Breast epithelium (tissue), 4 donors: ENCODE data around the gene DZIP1. TPM values are rescaled to one million over a fixed set of nuclear protein-coding genes. Genes with fewer than 3 reads are reported as not detected.

ENCODE experiments used
- DNase-seq, 2 donors: peaks; one replicate each; pipeline ENCODE4 v3.0.0-alpha.2; 2019; ENCODE audit warnings: low spot score in 2 of 2
- H3K27ac ChIP-seq, 2 donors: fragments of 200-600 bp; sonication (generic) in 1 of 2; one replicate each; pipeline ENCODE4 v1.5.1; 2016 to 2019; ENCODE audit warnings: mild to moderate bottlenecking in 1 of 2
- H3K27me3 ChIP-seq, 2 donors: fragments of 200-600 bp; sonication (generic) in 1 of 2; one replicate each; pipeline versions ENCODE4 v1.5.1 to v1.6.0; 2017 to 2019; ENCODE audit warnings: control low read depth in 1 of 2, mild to moderate bottlenecking in 1 of 2
- H3K36me3 ChIP-seq: fragments of 200-600 bp; one replicate; pipeline ENCODE4 v1.5.1; 2019
- H3K4me1 ChIP-seq, 2 donors: fragments of 200-600 bp; sonication (generic); one replicate each; pipeline ENCODE4 v1.5.1; 2016 to 2019; ENCODE audit warnings: control low read depth in 1 of 2
- H3K4me3 ChIP-seq, 3 donors: fragments of 200-600 bp; sonication (generic); 1 replicate in 2 of 3; 2 replicates in 1 of 3; pipeline ENCODE4 v1.5.1; 2016 to 2019; ENCODE audit warnings: mild to moderate bottlenecking in 3 of 3, moderate library complexity in 2 of 3
- H3K9me3 ChIP-seq, 2 donors: fragments of 200-600 bp; sonication (generic) in 1 of 2; one replicate each; pipeline ENCODE4 v1.5.1; 2016 to 2019; ENCODE audit warnings: control low read depth in 1 of 2
- CTCF ChIP-seq, 3 donors: fragments of 450-650 bp; IDR thresholded peaks; one replicate each; pipeline ENCODE4 v1.5.1; 2016 to 2017; ENCODE audit warnings: antibody characterized with exemption in 3 of 3, mild to moderate bottlenecking in 3 of 3, moderate library complexity in 3 of 3
- POLR2A ChIP-seq: fragments of 450-650 bp; IDR thresholded peaks from one replicate; pipeline ENCODE4 v1.6.1; 2016; ENCODE audit warnings: antibody characterized with exemption, mild to moderate bottlenecking, moderate library complexity
- POLR2AphosphoS5 ChIP-seq, 3 donors: sonication (generic); formaldehyde crosslinking; IDR thresholded peaks; one replicate each; pipeline ENCODE4 v1.6.1; 2017; ENCODE audit warnings: antibody characterized with exemption in 3 of 3
- intact Hi-C: fragments of 100-400 bp; cut with DNase I; formaldehyde crosslinking; loops from one replicate; pipeline ENCODE4 v1.15.1; 2023; ENCODE audit warnings: low total_unique reads
- total RNA-seq, 3 donors: library from RNA; depleted of rRNA; stranded (reverse); fragments of >200 nt; gene quantifications; one replicate each; pipeline ENCODE4 v1.1.0, GENCODE V29; 2016

Gene DZIP1
- total RNA-seq, 3 donors from 2014 or later: 10.2 to 20.3 (median 10.4) TPM

- H3K36me3 ChIP-seq: no peaks in the 10 kb centered on the region
- DNase-seq: no peak
- peaks cover 0 to 20% of the 10 kb centered on the region in 2 donors for H3K4me1 ChIP-seq
- H3K27ac ChIP-seq: no peak overlapping the region
- intact Hi-C loops: no loop called here
- H3K9me3 ChIP-seq: no peaks in the 10 kb centered on the region
- peak overlapping the region in 2 of 3 donors; percentile 78 to 85 for H3K4me3 ChIP-seq
- no peak for TF ChIP-seq CTCF (IDR thresholded peaks at IDR 0.05)
- no peak for TF ChIP-seq POLR2AphosphoS5 (IDR thresholded peaks at IDR 0.05)
- TF ChIP-seq POLR2A: no peak
- no peaks in the 10 kb centered on the region for H3K27me3 ChIP-seq
Measured at GRCh38 chr13:95678967-95679366, 34.5 kb upstream of the DZIP1 start.

DNA sequence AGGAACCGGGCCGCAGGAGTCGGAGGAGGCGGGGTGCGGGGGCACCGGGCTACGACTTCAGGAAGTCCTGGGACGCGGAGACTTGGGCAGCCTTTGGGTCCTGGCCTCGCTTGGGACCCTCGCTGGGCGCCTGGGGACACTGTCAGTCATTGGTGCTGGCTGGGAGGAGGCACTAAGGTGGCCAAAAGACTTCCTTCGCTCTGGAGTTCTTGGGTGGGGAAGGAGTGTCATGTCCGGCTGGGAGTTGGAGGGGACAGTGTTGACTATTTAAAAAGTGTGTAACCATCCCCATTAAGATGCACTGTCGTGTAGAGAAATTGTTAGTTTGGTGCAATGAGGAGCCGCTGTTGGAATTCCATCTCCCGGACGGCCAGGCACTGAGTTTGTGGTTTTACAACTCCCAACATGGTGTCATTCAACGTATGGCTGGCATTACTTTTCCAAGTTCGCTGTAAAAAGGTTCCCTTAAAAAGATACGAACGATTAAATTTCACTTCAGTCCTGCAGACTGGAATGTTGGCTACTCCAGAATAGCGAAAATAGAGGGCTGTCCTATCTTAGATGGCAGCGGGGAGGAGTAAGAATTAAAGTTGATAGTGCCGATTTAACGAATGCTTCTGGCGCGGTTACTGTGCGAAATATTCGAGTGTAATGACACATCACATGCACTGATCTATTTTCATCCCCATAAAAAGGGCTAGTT lies 33.2 kb upstream of the DZIP1 start:
- peak in 1 of 2 donors; percentile 44 for DNase-seq
- Histone ChIP-seq H3K27ac (peak overlapping the region; percentile 95 to 96), H3K27me3 (no peaks in the 10 kb centered on the region), H3K36me3 (no peaks in the 10 kb centered on the region), H3K9me3 (no peaks in the 10 kb centered on the region), H3K4me3 (peak overlapping the region; percentile 78 to 94 (median 85)), H3K4me1 (peaks cover 0 to 20% of the 10 kb centered on the region in 2 donors)
- intact Hi-C loops: no loop called here
- no peak for TF ChIP-seq POLR2A
- no peak for TF ChIP-seq CTCF (IDR thresholded peaks at IDR 0.05)
- no peak for TF ChIP-seq POLR2AphosphoS5 (IDR thresholded peaks at IDR 0.05)

GRCh38 chr13:95676762-95677563 lies 32.5 kb upstream of the DZIP1 start, which contains the start of gene DNAJC3:
TSS of gene DNAJC3 (plus strand) at chr13:95677139. CDS start at chr13:95677256, 117 bp downstream.
- Histone ChIP-seq H3K36me3 (no peaks in the 10 kb centered on the region), H3K4me3 (peak within 1 kb of the TSS; percentile 78 to 94 (median 85)), H3K4me1 (peaks cover 0 to 13% of the 10 kb centered on the region in 2 donors), H3K27me3 (no peaks in the 10 kb centered on the region), H3K27ac (peak within 1 kb of the TSS; percentile 95 to 96), H3K9me3 (peaks cover 2 to 3% of the 10 kb centered on the region in 2 donors)
- peak; percentile 98 to 99 for DNase-seq
- intact Hi-C loops: no loop called here
- TF ChIP-seq CTCF (IDR thresholded peaks at IDR 0.05) (peak in 1 of 3 donors; percentile 14), POLR2A (peak; percentile 89), POLR2AphosphoS5 (IDR thresholded peaks at IDR 0.05) (peak; percentile 66 to 93 (median 83))

GRCh38 chr13:95676105-95676761 lies 31.7 kb upstream of the DZIP1 start:
- H3K4me1 ChIP-seq: peaks cover 0 to 13% of the 10 kb centered on the region in 2 donors
- H3K4me3 ChIP-seq: peak overlapping the region; percentile 78 to 94 (median 85)
- H3K27me3 ChIP-seq: no peaks in the 10 kb centered on the region
- peaks cover 9 to 11% of the 10 kb centered on the region in 2 donors for H3K9me3 ChIP-seq
- peak in 1 of 2 donors; percentile 25 for DNase-seq
- intact Hi-C loops: no loop called here
- no peaks in the 10 kb centered on the region for H3K36me3 ChIP-seq
- H3K27ac ChIP-seq: peak overlapping the region; percentile 95 to 96
- TF ChIP-seq CTCF (IDR thresholded peaks at IDR 0.05) (no peak), POLR2AphosphoS5 (IDR thresholded peaks at IDR 0.05) (no peak), POLR2A (no peak)
